Measurements from ENCODE around the gene ARL5A. TPM values are rescaled to one million over a fixed set of nuclear protein-coding genes. Genes with fewer than 3 reads are reported as not detected.

The ARL5A gene
- total RNA-seq, 6 experiments from 2014 or later, result 20.0 to 33.3 (median 22.4) TPM

GRCh38 chr2:151757861-151758260, 70.4 kb downstream of the ARL5A start:
- no peaks in the 10 kb centered on the region for H3K4me1 ChIP-seq
- H3K27ac ChIP-seq, result no peak overlapping the region
- WGBS (ENCODE audit: insufficient coverage, low coverage, low lambda C conversion rate, missing lambda C conversion rate), result 0% methylated on average over 1 of the region's 1 CpG
- H3K27me3 ChIP-seq, result no peaks in the 10 kb centered on the region
- ATAC-seq (no peak), DNase-seq (no peak)
- H3K36me3 ChIP-seq, result no peaks in the 10 kb centered on the region
- H3K4me3 ChIP-seq, result no peak overlapping the region
- intact Hi-C loops (cut with DNase I), result no loop called here
- no peaks in the 10 kb centered on the region for H3K9me3 ChIP-seq
- no peak for TF ChIP-seq POLR2A (IDR thresholded peaks at IDR 0.05)
- no peak for TF ChIP-seq CTCF (IDR thresholded peaks at IDR 0.05)

GRCh38 chr2:151756820-151757219, 71.4 kb downstream of the ARL5A start:
- DNase-seq (no peak), ATAC-seq (no peak)
- WGBS (ENCODE audit: insufficient coverage, low coverage, low lambda C conversion rate, missing lambda C conversion rate), result 94% methylated on average over 2 of the region's 2 CpGs
- H3K9me3 ChIP-seq, result no peaks in the 10 kb centered on the region
- no peaks in the 10 kb centered on the region for H3K27me3 ChIP-seq
- H3K27ac ChIP-seq, result no peak overlapping the region
- H3K4me1 ChIP-seq, result no peaks in the 10 kb centered on the region
- H3K36me3 ChIP-seq, result no peaks in the 10 kb centered on the region
- no peak for TF ChIP-seq CTCF (IDR thresholded peaks at IDR 0.05)
- TF ChIP-seq POLR2A (IDR thresholded peaks at IDR 0.05), result no peak
- intact Hi-C loops (cut with DNase I), result no loop called here
- no peak overlapping the region for H3K4me3 ChIP-seq

GRCh38 chr2:151754253-151754897, 73.8 kb downstream of the ARL5A start:
- no peaks in the 10 kb centered on the region for H3K4me1 ChIP-seq
- ATAC-seq (no peak), DNase-seq (no peak)
- no peaks in the 10 kb centered on the region for H3K36me3 ChIP-seq
- no peak overlapping the region for H3K27ac ChIP-seq
- no peaks in the 10 kb centered on the region for H3K9me3 ChIP-seq
- 100% methylated on average over 1 of the region's 1 CpG for WGBS (ENCODE audit: insufficient coverage, low coverage, low lambda C conversion rate, missing lambda C conversion rate)
- no peak overlapping the region for H3K4me3 ChIP-seq
- no peak for TF ChIP-seq CTCF (IDR thresholded peaks at IDR 0.05)
- no peak for TF ChIP-seq POLR2A (IDR thresholded peaks at IDR 0.05)
- no peaks in the 10 kb centered on the region for H3K27me3 ChIP-seq
- intact Hi-C loops (cut with DNase I), result no loop called here

GRCh38 chr2:151753540-151753939, 74.7 kb downstream of the ARL5A start:
- Histone ChIP-seq H3K27me3 (no peaks in the 10 kb centered on the region), H3K36me3 (no peaks in the 10 kb centered on the region), H3K27ac (no peak overlapping the region), H3K4me3 (no peak overlapping the region), H3K4me1 (no peaks in the 10 kb centered on the region), H3K9me3 (no peaks in the 10 kb centered on the region)
- DNase-seq, result no peak
- no peak for TF ChIP-seq POLR2A (IDR thresholded peaks at IDR 0.05)
- no peak for TF ChIP-seq CTCF (IDR thresholded peaks at IDR 0.05)
- no peak for ATAC-seq
- intact Hi-C loops (cut with DNase I), result no loop called here

Other genes with a start within 250 kb of the ARL5A start
- gene NEB, start 93.9 kb downstream of the ARL5A start, total RNA-seq, result 10 to 100 TPM in 3 of 6 experiments, 1 to 10 TPM in 3; 1.3 to 23.1 (median 9.2) TPM